ENCODE measurements around the gene PCDH1.

- no peak for TF ChIP-seq POLR2A (IDR thresholded peaks at IDR 0.05; ENCODE audit: low read depth, low read length)
- TF ChIP-seq POLR2AphosphoS5 (IDR thresholded peaks at IDR 0.05; ENCODE audit: low read depth, low read length): no peak
Observed at GRCh38 chr5:141898448-141899049, 20.3 kb upstream of the PCDH1 start.
